Osteoblast (primary cell): ENCODE results near the gene SPR. TPM values are rescaled to one million over a fixed set of nuclear protein-coding genes. Genes with fewer than 3 reads are reported as not detected.
A peak's percentile ranks its signal among the peaks of the same experiment; 100 is the strongest.

Experiments
- DNase-seq: peaks from one replicate; pipeline ENCODE4 v3.0.0; 2011; ENCODE audit warnings: low spot score, mixed read lengths; ENCODE audit not compliant: insufficient read length; ENCODE audit errors: missing footprints
- H2AFZ ChIP-seq: 2 replicates; pipeline ENCODE4 v1.6.0; 2011; ENCODE audit warnings: mild to moderate bottlenecking, low read length
- H3K27ac ChIP-seq: 2 replicates; pipeline ENCODE4 v1.5.1; 2011; ENCODE audit warnings: mild to moderate bottlenecking, low read depth, low read length, moderate library complexity
- H3K27me3 ChIP-seq: 2 replicates; pipeline ENCODE4 v1.6.0; 2012; ENCODE audit warnings: mild to moderate bottlenecking, control low read depth, inconsistent platforms, low read length, moderate library complexity; ENCODE audit not compliant: insufficient read depth
- H3K36me3 ChIP-seq: 2 replicates; pipeline ENCODE4 v1.5.1; 2011; ENCODE audit warnings: mild to moderate bottlenecking, low read length, control low read depth, moderate library complexity; ENCODE audit not compliant: insufficient read depth
- H3K4me1 ChIP-seq: 2 replicates; pipeline ENCODE4 v1.5.1; 2011; ENCODE audit warnings: mild to moderate bottlenecking, low read length, control low read depth, moderate library complexity; ENCODE audit not compliant: insufficient read depth
- H3K4me2 ChIP-seq: 2 replicates; pipeline ENCODE4 v1.6.0; 2011; ENCODE audit warnings: mild to moderate bottlenecking, low read length; ENCODE audit not compliant: insufficient read depth
- H3K4me3 ChIP-seq: fragments of 200-600 bp; sonication (generic); 3 replicates; pipeline ENCODE4 v1.5.1; 2012; ENCODE audit warnings: mild to moderate bottlenecking, low read length, inconsistent platforms; ENCODE audit not compliant: insufficient read depth
- H3K79me2 ChIP-seq: 2 replicates; pipeline ENCODE4 v1.6.0; 2012; ENCODE audit warnings: mild to moderate bottlenecking, low read length, control low read depth, inconsistent platforms; ENCODE audit not compliant: insufficient read depth
- H3K9me3 ChIP-seq: 2 replicates; pipeline ENCODE4 v1.5.1; 2011; ENCODE audit warnings: low read depth, low read length, control low read depth
- H4K20me1 ChIP-seq: 2 replicates; pipeline ENCODE4 v1.6.0; 2012; ENCODE audit warnings: mild to moderate bottlenecking, low read length, control low read depth; ENCODE audit not compliant: insufficient read depth
- total RNA-seq: library from RNA; depleted of rRNA; stranded (reverse); fragments of >200 nt; gene quantifications from 2 replicates; pipeline ENCODE4 v1.2.3, GENCODE V29; 2012
- TF ChIP-seq, protein P1 (sequence below): IDR thresholded peaks from 2 replicates; pipeline ENCODE4 v1.5.1; 2011; ENCODE audit warnings: mild to moderate bottlenecking, low read depth, low read length, moderate library complexity; ENCODE audit errors: extremely low read depth

SPR gene
- total RNA-seq, 1 donor: 17.0 TPM

DNA sequence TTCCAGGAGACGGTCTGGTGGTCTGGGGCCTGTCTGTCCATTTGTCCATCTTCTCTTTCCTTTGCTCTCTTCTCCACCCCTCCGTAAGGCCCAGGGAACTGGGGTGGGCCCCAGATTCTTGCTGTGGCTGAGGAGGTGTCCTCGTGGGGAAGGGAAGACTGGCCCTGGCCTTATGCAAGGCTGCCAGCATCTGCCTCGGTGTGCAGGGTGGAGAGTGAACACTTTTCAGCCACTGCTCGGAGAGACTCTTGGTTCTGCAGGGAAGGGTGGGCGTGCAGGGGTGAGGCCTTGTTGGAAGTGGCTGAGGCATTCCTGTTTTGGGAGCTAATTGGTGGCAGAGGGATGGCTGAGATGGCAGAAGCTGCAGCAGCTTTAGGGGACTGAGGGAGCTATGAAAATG, 53.2 kb downstream of the SPR start:
- Histone ChIP-seq H3K36me3 (no peaks in the 10 kb centered on the region), H3K9me3 (no peaks in the 10 kb centered on the region), H3K4me2 (peak overlapping the region; percentile 40), H3K27ac (no peak overlapping the region), H3K4me3 (no peak overlapping the region), H4K20me1 (peaks cover 8% of the 10 kb centered on the region), H3K79me2 (no peaks in the 10 kb centered on the region), H3K4me1 (peaks cover 17% of the 10 kb centered on the region), H3K27me3 (no peaks in the 10 kb centered on the region), H2AFZ (no peak overlapping the region)
- TF ChIP-seq, protein P1, sequence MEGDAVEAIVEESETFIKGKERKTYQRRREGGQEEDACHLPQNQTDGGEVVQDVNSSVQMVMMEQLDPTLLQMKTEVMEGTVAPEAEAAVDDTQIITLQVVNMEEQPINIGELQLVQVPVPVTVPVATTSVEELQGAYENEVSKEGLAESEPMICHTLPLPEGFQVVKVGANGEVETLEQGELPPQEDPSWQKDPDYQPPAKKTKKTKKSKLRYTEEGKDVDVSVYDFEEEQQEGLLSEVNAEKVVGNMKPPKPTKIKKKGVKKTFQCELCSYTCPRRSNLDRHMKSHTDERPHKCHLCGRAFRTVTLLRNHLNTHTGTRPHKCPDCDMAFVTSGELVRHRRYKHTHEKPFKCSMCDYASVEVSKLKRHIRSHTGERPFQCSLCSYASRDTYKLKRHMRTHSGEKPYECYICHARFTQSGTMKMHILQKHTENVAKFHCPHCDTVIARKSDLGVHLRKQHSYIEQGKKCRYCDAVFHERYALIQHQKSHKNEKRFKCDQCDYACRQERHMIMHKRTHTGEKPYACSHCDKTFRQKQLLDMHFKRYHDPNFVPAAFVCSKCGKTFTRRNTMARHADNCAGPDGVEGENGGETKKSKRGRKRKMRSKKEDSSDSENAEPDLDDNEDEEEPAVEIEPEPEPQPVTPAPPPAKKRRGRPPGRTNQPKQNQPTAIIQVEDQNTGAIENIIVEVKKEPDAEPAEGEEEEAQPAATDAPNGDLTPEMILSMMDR: no peak
- no peak for DNase-seq

DNA sequence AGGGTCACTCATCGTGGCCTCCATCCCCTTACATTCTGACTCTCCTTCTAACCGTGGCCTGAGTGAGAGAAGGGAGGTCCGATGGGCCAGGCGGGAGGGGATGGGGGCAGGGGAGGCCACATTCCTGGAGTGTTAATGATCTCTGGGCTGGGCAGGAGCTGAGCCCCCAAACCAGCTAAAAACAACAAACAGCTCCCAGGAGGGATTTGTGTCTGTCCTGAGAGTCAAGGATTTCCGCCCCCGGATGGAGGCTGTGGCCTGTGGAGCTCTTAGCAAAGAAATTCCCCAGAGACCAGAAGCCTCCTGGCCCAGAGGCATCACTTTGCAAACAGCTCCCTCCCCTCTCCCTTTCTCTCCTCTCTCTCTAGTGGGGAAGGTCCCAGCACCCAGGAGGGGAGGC, 53.6 kb downstream of the SPR start:
- no peaks in the 10 kb centered on the region for H3K79me2 ChIP-seq
- DNase-seq: peak; percentile 98
- TF ChIP-seq, protein P1: no peak
- no peaks in the 10 kb centered on the region for H3K27me3 ChIP-seq
- no peak overlapping the region for H3K27ac ChIP-seq
- H4K20me1 ChIP-seq: peaks cover 8% of the 10 kb centered on the region
- H3K4me2 ChIP-seq: peak overlapping the region; percentile 40
- no peaks in the 10 kb centered on the region for H3K36me3 ChIP-seq
- no peak overlapping the region for H2AFZ ChIP-seq
- H3K4me3 ChIP-seq: no peak overlapping the region
- peaks cover 17% of the 10 kb centered on the region for H3K4me1 ChIP-seq
- H3K9me3 ChIP-seq: no peaks in the 10 kb centered on the region

Other genes with a start within 250 kb of the SPR start
- 24.5 and 24.6 TPM in 2 replicates for gene EXOC6B, start 61.4 kb upstream of the SPR start, total RNA-seq
- not detected in 2 replicates for gene EMX1, start 30.1 kb downstream of the SPR start, total RNA-seq
- 13.8 and 17.0 TPM in 2 replicates for gene SFXN5, start 184.3 kb downstream of the SPR start, total RNA-seq
- gene RAB11FIP5, start 225.5 kb downstream of the SPR start, total RNA-seq: 53.9 and 59.0 TPM in 2 replicates